Stimulated activated CD4-positive, alpha-beta T cell treated with anti-CD3 and anti-CD28 coated beads, Interleukin-1b, Interleukin-23, amount 100 ng/mL, for 48 hours (primary cell): ENCODE results near the gene WDR55.
"Not testable (repeated sequence)": the region's sequence is repeated elsewhere in the genome, so short reads cannot be mapped to it uniquely, and the experiment has no call there.

Experiments
- DNase-seq: peaks from one replicate; pipeline ENCODE4 v3.0.0-alpha.2; 2020

WDR55 gene

GRCh38 chr5:140664359-140665119, at the start of gene WDR55:
WDR55 (plus strand) TSS chr5:140664904; CDS start chr5:140664913, 9 bp downstream.
- DNase-seq: peak; percentile 97

GRCh38 chr5:140622301-140622700, 42.4 kb upstream of the WDR55 start:
- no peak for DNase-seq

GRCh38 chr5:140623061-140623460, 41.6 kb upstream of the WDR55 start:
- not testable (repeated sequence) for DNase-seq

- DNase-seq: not testable (repeated sequence)
These were observed 39.8 kb upstream of the WDR55 start for GRCh38 chr5:140624886-140625285.

- DNase-seq: no peak
These were observed 36.7 kb upstream of the WDR55 start for GRCh38 chr5:140627972-140628371.

GRCh38 chr5:140628711-140629110, 36.0 kb upstream of the WDR55 start:
- no peak for DNase-seq

- DNase-seq: no peak
These were observed 34.2 kb upstream of the WDR55 start for GRCh38 chr5:140630292-140631035.

GRCh38 chr5:140631036-140631417, 33.7 kb upstream of the WDR55 start:
- no peak for DNase-seq

GRCh38 chr5:140631831-140632365, 32.8 kb upstream of the WDR55 start:
- DNase-seq: peak; percentile 26

- DNase-seq: peak; percentile 47
These were observed 32.2 kb upstream of the WDR55 start for GRCh38 chr5:140632366-140633020.

- no peak for DNase-seq
These were observed 31.7 kb upstream of the WDR55 start, which contains the start of gene CD14 for GRCh38 chr5:140633021-140633471. CD14 (minus strand) TSS chr5:140633175; CDS start chr5:140633071, 104 bp downstream.

GRCh38 chr5:140633501-140633900, 31.2 kb upstream of the WDR55 start:
- DNase-seq: no peak

- DNase-seq: no peak
These were observed 30.6 kb upstream of the WDR55 start for GRCh38 chr5:140634103-140634502.

- DNase-seq: peak; percentile 21
These were observed 29.1 kb upstream of the WDR55 start for GRCh38 chr5:140635291-140636257.

GRCh38 chr5:140637371-140638100, 27.2 kb upstream of the WDR55 start:
- DNase-seq: no peak

- DNase-seq: not testable (repeated sequence)
These were observed 25.9 kb upstream of the WDR55 start for GRCh38 chr5:140638898-140639147.

- peak; percentile 97 for DNase-seq
These were observed 25.3 kb upstream of the WDR55 start, which contains the start of gene TMCO6 for GRCh38 chr5:140639148-140639981. TMCO6 (plus strand) TSS chr5:140639451; CDS start chr5:140639528, 77 bp downstream.

- DNase-seq: no peak
These were observed 23.0 kb upstream of the WDR55 start for GRCh38 chr5:140641716-140642115.

GRCh38 chr5:140642718-140643117, 22.0 kb upstream of the WDR55 start:
- DNase-seq: no peak

GRCh38 chr5:140647042-140647419, 17.7 kb upstream of the WDR55 start:
- no peak for DNase-seq
